Panc1 (cell line): ENCODE measurements around the gene MAP1S. TPM values are rescaled to one million over a fixed set of nuclear protein-coding genes. Genes with fewer than 3 reads are reported as not detected.

Experiments used
- ATAC-seq: fragments of 200-7000 bp; cut with Tn5 transposase; 2 replicates; pipeline ENCODE4 v1.9.1; 2020; ENCODE audit warnings: mild to moderate bottlenecking, moderate library complexity
- BruUV-seq: library from RNA; stranded (reverse); fragments of 400-500 nt; replicated peaks from 2 replicates; lab custom pipeline; 2021; lab: Mats Ljungman, UMichigan
- CTCF ChIA-PET: fragments of 300-600 bp; sonication (Branson Sonifier 250); formaldehyde crosslinking; loops from one replicate; lab custom pipeline; 2022; ENCODE audit warnings: antibody characterized with exemption; lab: Charles Lee
- POLR2A ChIA-PET: fragments of 300-600 bp; sonication (Branson Sonifier 250); formaldehyde crosslinking; loops from one replicate; lab custom pipeline; 2022; ENCODE audit warnings: antibody characterized with exemption; lab: Charles Lee
- DNase-seq: peaks from one replicate; pipeline ENCODE4 v3.0.0-alpha.2; 2010; ENCODE audit warnings: low read depth, low spot score
- H3K27ac ChIP-seq: 2 replicates; pipeline ENCODE4 v1.5.1; 2011; ENCODE audit warnings: mild to moderate bottlenecking, low read length, inconsistent platforms
- H3K27me3 ChIP-seq: fragments of 200-500 bp; sonication (Bioruptor generic); 2 replicates; pipeline ENCODE4 v1.6.0; 2014; ENCODE audit warnings: low read length, inconsistent platforms; ENCODE audit not compliant: control insufficient read depth, insufficient read depth
- H3K36me3 ChIP-seq: fragments of 200-500 bp; sonication (Bioruptor generic); 2 replicates; pipeline ENCODE4 v1.5.1; 2014; ENCODE audit warnings: inconsistent platforms, mild to moderate bottlenecking, low read length, moderate library complexity; ENCODE audit not compliant: control insufficient read depth, insufficient read depth
- H3K4me1 ChIP-seq: 2 replicates; pipeline ENCODE4 v1.5.1; 2011; ENCODE audit warnings: inconsistent platforms, mild to moderate bottlenecking, low read length, moderate library complexity; ENCODE audit not compliant: control insufficient read depth, insufficient read depth
- H3K4me3 ChIP-seq, 2 experiments: 2 replicates each; pipeline ENCODE4 v1.5.1; 2011 to 2012; ENCODE audit warnings: low read depth in 2 of 2, low read length in 2 of 2, mild to moderate bottlenecking in 2 of 2, inconsistent platforms in 1 of 2, moderate library complexity in 1 of 2
- H3K9me3 ChIP-seq: fragments of 200-500 bp; sonication (Bioruptor generic); 2 replicates; pipeline ENCODE4 v1.5.1; 2014; ENCODE audit warnings: low read depth, mild to moderate bottlenecking, inconsistent platforms, low read length, moderate library complexity; ENCODE audit not compliant: control insufficient read depth, insufficient read depth
- CTCF ChIP-seq: fragments of 450-650 bp; IDR thresholded peaks from 2 replicates; pipeline ENCODE4 v1.5.1; 2017; ENCODE audit warnings: mild to moderate bottlenecking
- POLR2AphosphoS5 ChIP-seq: IDR thresholded peaks from 2 replicates; pipeline ENCODE4 v1.6.1; 2012; ENCODE audit warnings: mild to moderate bottlenecking, low read depth, low read length, moderate library complexity
- REST ChIP-seq, 2 experiments: IDR thresholded peaks; 2 replicates each; pipeline ENCODE4 v1.6.1; 2011 to 2012; ENCODE audit warnings: low read depth in 2 of 2, control low read depth in 1 of 2, low read length in 1 of 2, mild to moderate bottlenecking in 1 of 2, moderate library complexity in 1 of 2; ENCODE audit not compliant: insufficient read depth in 1 of 2
- SIN3A ChIP-seq: IDR thresholded peaks from 2 replicates; pipeline ENCODE4 v1.6.1; 2012; ENCODE audit warnings: low read depth, mild to moderate bottlenecking, low read length, moderate library complexity, borderline replicate concordance; ENCODE audit not compliant: insufficient read depth
- TCF7L2 ChIP-seq: IDR thresholded peaks from 2 replicates; pipeline ENCODE4 v1.6.1; 2011; ENCODE audit warnings: mild to moderate bottlenecking, low read depth, low read length, inconsistent platforms
- in situ Hi-C: cut with HindIII; loops from 2 replicates; pipeline ENCODE4 v1.10.0; 2016; ENCODE audit warnings: low sequenced_read_pairs, low pct_unique_long_range_greater_than_20kb
- intact Hi-C: fragments of 100-400 bp; cut with micrococcal nuclease; formaldehyde crosslinking; loops from one replicate; pipeline ENCODE4 v1.10.0; 2022; ENCODE audit not compliant: unreplicated experiment
- total RNA-seq: library from RNA; stranded (reverse); gene quantifications from one replicate; pipeline ENCODE4 v1.2.1, GENCODE V29; 2021; ENCODE audit not compliant: unreplicated experiment

MAP1S gene
- total RNA-seq, 1 experiment from 2014 or later, result 56.6 TPM

GRCh38 chr19:17755977-17756670 is 36.8 kb downstream of the MAP1S start:
- TF ChIP-seq TCF7L2, result no peak
- no peak for DNase-seq
- H3K9me3 ChIP-seq, result no peaks in the 10 kb centered on the region
- H3K36me3 ChIP-seq, result no peaks in the 10 kb centered on the region
- H3K27ac ChIP-seq, result no peak overlapping the region
- no peak overlapping the region for H3K4me3 ChIP-seq
- no TSS peak for BruUV-seq
- intact Hi-C loops, result no loop called here
- H3K27me3 ChIP-seq, result no peaks in the 10 kb centered on the region
- in situ Hi-C loops, result no loop called here
- ChIA-PET POLR2A (no interaction called here), CTCF (interaction anchor here (0.6 kb wide), 1 partner anchor 157 kb away, joined by 6 read pairs; no protein-coding TSS in a partner anchor)
- H3K4me1 ChIP-seq, result peaks cover 8% of the 10 kb centered on the region
- peak; percentile 48 for ATAC-seq

- POLR2A ChIA-PET, result no interaction called here
- in situ Hi-C loops (no loop called here), intact Hi-C loops (no loop called here)
- ATAC-seq (0 out of 2 replicates have a peak, but pooled peaks have one; percentile 52), DNase-seq (no peak)
- Histone ChIP-seq H3K27ac (no peak overlapping the region), H3K36me3 (no peaks in the 10 kb centered on the region), H3K4me1 (peaks cover 8% of the 10 kb centered on the region), H3K27me3 (no peaks in the 10 kb centered on the region), H3K9me3 (no peaks in the 10 kb centered on the region), H3K4me3 (no peak overlapping the region)
- BruUV-seq, result no TSS peak
- TF ChIP-seq TCF7L2 (no peak), REST (IDR thresholded peaks at IDR 0.05; ENCODE audit: insufficient read depth in 1 of 2, low read depth in 2 of 2, low read length in 1 of 2) (no peak), CTCF (no peak), SIN3A (no peak), POLR2AphosphoS5 (no peak)
- CTCF ChIA-PET, result no interaction called here
Observed at GRCh38 chr19:17757125-17757524, 37.8 kb downstream of the MAP1S start.

GRCh38 chr19:17758515-17758914 is 39.2 kb downstream of the MAP1S start:
- CTCF ChIA-PET, result interaction anchor here (0.6 kb wide), 1 partner anchor 150 kb away, joined by 6 read pairs; no protein-coding TSS in a partner anchor

More at GRCh38 chr19:17758515-17758914, 39.2 kb downstream of the MAP1S start:
- POLR2A ChIA-PET, result no interaction called here
- H3K36me3 ChIP-seq, result no peaks in the 10 kb centered on the region
- no peaks in the 10 kb centered on the region for H3K9me3 ChIP-seq
- no peaks in the 10 kb centered on the region for H3K27me3 ChIP-seq
- peaks cover 8% of the 10 kb centered on the region for H3K4me1 ChIP-seq
- in situ Hi-C loops (no loop called here), intact Hi-C loops (no loop called here)
- DNase-seq, result no peak
- BruUV-seq, result no TSS peak
- no peak for TF ChIP-seq SIN3A
- no peak for TF ChIP-seq REST (IDR thresholded peaks at IDR 0.05; ENCODE audit: insufficient read depth in 1 of 2, low read depth in 2 of 2, low read length in 1 of 2)
- TF ChIP-seq POLR2AphosphoS5, result no peak
- TF ChIP-seq TCF7L2, result no peak
- no peak for TF ChIP-seq CTCF
- no peak overlapping the region for H3K4me3 ChIP-seq
- H3K27ac ChIP-seq, result no peak overlapping the region
- no peak for ATAC-seq
